Umbilical cord (tissue), 2 donors: ENCODE measurements around the gene MARCHF3. TPM values are rescaled to one million over a fixed set of nuclear protein-coding genes. Genes with fewer than 3 reads are reported as not detected.
"Not testable (repeated sequence)": the region's sequence is repeated elsewhere in the genome, so short reads cannot be mapped to it uniquely, and the experiment has no call there.

Source experiments
- DNase-seq: peaks from one replicate; pipeline ENCODE4 v3.0.0-alpha.2; 2015; ENCODE audit warnings: low spot score
- total RNA-seq: library from RNA; depleted of rRNA; stranded (reverse); fragments of >200 nt; gene quantifications from one replicate; pipeline ENCODE4 v1.2.3, GENCODE V29; 2014; ENCODE audit warnings: low replicate concordance; ENCODE audit not compliant: insufficient read depth

Gene MARCHF3
- total RNA-seq, 1 donor from 2014 or later = 34.4 TPM

DNA sequence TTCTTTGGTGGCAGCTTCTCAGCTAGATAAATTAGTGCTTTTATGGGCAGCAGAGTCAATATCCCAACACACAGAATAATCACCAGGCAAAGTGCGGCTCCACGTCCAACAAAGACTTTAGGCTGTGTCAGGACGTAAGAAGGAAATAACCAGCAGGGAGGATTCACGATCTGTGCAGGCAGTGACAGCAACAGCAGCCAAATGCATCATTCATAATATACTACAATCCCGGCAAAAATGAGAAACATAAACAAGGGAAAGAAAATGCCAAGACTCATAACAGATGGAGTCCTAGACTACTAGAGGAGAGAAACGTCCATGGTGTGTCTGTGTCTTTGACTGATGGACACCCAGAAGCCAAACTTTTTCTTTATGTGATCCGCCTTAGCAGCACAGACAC, 152.8 kb downstream of the MARCHF3 start:
- no peak for DNase-seq

DNA sequence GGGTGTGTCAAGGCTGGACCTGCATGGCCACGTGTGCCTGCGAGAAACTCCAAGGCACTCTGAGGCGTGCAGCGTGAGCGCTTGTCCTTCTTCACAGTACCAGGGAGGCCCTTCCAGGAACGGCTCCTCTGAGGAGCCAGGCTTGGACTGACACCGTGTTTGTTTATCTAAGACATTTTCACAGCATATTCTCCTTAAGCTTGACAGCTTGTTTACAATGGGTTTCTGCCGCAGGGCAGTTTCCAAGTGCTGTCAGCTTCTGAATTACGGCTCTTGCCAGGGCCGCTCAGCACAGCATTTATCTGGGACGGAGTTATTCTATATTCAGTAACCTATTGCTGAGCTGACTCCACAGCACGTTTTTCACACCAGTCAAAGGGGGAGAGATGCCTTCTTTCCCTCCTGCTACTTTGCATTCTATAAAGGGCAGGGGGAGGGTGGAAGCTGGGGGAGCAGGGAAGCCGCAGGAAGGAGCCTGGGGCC, 155.0 kb downstream of the MARCHF3 start:
- peak; percentile 76 for DNase-seq

GRCh38 chr5:126872561-126873354, 157.6 kb downstream of the MARCHF3 start:
- DNase-seq = peak; percentile 61

GRCh38 chr5:126871441-126871840, 158.9 kb downstream of the MARCHF3 start:
- no peak for DNase-seq

DNA sequence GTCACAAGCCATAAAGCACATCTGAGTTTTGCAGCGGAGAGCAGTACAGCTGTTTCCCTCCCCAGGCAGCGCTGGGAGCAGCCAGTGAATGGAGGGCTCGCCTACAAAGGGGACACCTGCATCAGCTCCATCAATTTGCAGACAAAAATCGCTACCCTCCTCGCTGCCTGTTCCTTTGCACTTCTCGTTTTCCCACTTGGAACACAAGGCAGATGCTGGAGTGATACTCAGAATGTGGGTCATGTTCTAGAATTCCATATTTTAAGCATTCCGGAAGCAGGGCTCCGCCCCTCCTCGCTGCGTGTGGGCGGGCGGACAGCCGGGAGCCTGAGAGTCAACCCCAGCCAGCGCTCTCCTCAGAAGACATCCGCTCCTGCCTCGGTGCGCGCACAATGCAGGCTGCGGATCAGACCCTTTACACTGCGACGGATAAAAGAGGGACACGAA, 161.3 kb downstream of the MARCHF3 start:
- peak; percentile 44 for DNase-seq

- no peak for DNase-seq
These were observed 161.9 kb downstream of the MARCHF3 start for GRCh38 chr5:126868338-126869004.

DNA sequence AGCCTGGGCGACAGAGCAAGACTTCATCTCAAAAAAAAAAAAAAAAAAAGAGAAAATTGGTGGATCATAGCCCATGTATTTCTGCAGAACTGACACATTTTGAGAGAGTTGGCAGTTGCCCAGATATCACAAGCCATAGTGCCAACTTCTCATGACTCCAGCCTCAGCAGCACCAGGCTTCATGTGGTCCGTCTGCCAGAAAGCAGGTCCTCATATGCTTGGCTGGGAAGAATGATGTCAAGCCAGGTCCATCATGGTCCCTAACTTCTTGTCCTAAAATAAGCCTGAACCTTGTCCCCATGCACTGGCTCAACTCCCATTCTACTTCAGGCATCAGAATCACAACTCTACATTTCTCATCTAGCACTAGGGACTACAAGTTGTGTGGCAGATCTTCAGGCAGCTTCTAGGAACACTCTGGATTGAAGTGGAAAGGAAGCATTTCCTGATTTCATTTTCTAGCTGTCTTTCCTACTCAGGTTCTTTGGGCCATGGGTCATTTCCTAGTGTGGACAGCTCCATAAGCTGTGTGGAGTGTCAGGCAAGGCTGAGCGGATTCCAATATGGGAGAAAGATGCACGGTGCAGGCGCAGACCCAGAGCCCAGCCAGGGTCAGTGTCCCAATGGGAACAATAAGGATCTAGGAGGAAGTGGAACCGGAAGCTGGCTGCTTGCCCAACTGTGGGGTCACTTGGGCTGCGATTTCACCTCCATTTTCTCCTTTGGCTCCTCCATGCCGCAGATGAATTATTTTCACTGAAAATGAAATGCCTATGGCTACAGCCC, 163.3 kb downstream of the MARCHF3 start:
- no peak for DNase-seq

- DNase-seq = peak; percentile 67
These were observed 165.1 kb downstream of the MARCHF3 start for GRCh38 chr5:126865299-126865698.

- no peak for DNase-seq
These were observed 166.2 kb downstream of the MARCHF3 start for GRCh38 chr5:126864042-126864688.

DNA sequence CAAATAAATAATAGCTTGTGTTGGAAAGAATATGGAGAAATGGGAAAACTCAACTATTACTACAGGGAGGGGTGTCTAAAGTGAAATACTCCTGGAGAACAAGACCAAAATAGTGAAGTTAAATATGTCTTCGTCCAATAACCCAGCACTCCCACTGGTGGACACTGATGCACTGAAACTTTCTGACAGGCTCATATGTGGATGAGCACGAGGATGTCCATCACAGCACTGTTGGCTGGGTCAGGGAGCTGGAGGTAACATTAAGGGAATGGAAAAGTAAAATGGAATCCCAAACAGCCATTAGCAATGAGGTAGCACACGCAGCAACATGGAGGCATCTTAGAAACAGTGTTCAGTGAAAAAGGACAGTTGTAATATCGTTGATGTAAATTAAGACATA, 167.0 kb downstream of the MARCHF3 start:
- DNase-seq = no peak

DNA sequence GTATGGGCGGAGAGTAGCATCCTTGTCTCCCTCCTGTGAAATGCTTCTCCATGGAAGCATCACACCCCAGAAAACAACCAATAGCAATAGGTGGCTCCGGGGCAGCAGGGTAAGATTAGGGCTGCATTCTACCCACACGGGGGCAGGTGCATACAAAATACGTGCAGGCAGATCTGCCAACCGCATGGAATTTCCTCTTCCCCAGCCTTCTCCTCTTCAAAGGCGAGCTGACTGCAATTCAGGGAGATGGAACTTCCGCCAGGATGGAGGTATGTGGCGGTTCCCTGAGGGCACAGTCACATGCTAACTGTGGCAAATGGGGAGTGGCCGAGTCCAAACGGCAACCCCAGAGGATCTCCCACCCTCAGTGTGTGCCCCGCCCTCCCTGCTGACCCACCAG, 171.9 kb downstream of the MARCHF3 start:
- no peak for DNase-seq

- DNase-seq = peak; percentile 92
These were observed 172.6 kb downstream of the MARCHF3 start for GRCh38 chr5:126857472-126858410.

DNA sequence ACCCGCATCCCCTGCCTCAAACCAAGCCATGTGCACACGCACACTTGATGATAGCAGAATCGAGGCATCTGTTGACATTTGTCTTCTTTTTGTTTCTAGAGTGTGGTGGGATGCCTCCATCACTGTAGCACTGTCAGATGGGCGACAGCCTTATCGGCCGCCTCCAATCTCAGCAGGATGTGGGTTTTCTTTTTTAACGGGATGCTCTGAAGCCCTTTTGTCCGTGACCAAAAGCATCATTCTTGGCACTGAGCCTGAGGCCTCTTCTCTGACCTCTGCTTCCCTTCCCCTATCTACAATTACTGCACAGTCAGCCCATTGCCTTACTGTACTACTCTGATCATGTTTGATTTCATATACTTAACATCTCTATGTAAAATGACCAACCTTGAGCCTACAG, 175.1 kb downstream of the MARCHF3 start:
- DNase-seq = peak; percentile 13

DNA sequence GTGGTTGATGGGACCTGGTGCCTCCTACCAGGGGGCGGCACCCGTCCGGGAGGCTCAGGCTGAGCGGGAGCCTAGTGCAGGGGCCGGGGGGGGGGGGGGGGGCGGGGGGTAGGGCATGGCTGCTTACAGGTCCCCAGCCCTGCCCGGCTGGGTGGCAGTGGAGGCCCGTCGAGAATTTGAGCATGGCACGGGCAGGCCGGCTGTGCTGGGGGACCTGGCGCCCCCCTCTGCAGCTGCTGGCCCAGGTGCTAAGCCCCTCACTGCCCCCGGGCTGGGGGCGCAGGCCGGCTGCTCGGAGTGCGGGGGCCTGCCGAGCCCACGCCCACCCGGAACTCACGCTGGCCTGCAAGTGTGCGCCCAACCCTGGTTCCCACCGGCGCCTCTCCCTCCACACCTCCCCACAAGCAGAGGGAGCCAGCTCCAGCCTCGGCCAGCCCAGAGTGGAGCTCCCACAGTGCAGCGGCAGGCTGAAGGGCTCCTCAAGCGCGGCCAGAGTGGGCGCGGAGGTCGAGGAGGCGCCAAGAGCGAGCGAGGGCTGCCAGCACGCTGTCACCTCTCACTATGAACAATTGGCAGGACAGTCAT, 175.7 kb downstream of the MARCHF3 start:
- DNase-seq = no peak

DNA sequence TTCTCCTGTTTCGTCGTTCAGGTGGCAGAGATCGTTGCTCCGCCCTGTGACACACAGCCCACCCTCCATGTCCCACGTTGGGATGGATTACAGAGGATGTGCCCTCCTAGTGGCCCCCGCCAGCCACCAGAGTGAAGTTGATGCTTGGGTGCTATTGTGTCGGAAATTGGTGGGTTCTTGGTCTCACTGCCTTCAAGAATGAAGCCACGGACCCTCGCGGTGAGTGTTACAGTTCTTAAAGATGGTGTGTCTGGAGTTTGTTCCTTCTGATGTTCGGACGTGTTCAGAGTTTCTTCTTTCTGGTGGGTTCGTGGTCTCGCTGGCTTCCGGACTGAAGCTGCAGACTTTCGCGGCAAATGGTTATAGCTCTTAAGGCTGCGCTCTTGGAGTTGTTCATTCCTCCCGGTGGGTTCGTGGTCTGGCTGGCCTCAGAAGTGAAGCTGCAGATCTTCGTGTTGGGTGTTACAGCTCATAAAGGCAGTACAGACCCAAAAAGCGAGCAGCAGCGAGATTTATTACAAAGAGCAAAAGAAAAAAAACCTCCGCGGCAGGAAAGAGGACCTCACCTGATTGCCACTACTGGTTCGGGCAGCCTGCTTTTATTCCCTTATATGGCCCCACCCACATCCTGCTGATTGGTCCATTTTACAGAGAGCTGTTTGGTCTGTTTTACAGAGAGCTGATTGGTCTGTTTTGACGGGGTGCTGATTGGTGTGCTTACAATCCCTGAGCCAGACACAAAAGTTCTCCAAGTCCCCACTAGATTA, 176.6 kb downstream of the MARCHF3 start:
- DNase-seq = not testable (repeated sequence)

DNA sequence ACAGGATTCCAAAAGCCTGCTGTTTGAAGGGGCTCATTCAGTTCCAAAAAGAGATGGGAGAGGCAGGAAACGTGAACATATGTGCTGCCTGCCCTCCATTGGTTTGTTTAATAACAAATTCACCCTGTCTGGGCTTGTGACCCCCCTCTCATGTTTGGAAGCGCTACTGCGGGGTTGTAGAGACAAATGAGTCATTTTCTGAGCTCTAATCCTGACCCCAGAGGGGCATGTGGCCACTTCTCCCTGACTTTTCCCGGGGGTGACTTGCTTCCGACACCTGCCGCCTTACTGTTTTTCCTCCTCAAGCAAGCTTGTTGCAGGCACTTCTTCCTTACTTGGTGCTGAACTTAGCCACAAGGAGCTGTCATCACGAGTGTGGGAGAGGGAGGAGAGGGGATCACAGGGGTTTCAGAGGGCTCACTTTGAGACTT, 177.5 kb downstream of the MARCHF3 start:
- DNase-seq = no peak

- peak; percentile 42 for DNase-seq
These were observed 178.2 kb downstream of the MARCHF3 start for GRCh38 chr5:126852091-126852571.

GRCh38 chr5:126851501-126852011, 178.8 kb downstream of the MARCHF3 start:
- DNase-seq = no peak
